ENCODE measurements around the gene MVD.
A peak's percentile ranks its signal among the peaks of the same experiment; 100 is the strongest.

MVD gene

DNA sequence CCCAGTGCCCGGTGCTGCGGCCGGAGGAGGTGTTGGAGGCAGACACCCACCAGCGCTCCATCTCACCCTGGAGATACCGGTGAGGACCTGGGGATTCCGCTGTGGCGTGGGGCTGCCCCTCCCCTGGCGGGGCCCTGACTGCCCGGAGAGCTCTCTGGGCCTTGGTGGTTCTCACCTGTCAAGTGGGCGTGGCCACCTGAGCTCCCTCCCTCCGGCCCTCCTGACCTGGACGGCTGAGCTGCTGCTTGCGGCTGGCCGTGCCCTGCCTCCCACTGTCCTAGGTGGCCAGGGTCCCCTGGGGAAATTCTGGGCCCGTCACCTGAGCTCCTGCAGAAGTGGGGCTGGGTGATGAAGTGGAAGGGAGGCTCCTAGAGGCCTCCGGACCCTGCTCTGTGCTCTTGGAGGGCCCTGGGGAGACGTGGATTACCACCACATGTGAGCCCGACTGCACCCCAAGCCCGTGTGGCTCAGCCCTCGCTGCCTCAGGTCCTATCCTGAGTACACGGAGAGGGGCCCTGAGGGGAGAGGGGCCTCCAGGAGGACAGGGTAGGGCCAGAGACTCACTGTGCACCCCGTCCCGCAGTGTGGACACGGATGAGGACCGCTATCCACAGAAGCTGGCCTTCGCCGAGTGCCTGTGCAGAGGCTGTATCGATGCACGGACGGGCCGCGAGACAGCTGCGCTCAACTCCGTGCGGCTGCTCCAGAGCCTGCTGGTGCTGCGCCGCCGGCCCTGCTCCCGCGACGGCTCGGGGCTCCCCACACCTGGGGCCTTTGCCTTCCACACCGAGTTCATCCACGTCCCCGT, 23.5 kb downstream of the MVD start:
- DNase-seq: no peak

DNA sequence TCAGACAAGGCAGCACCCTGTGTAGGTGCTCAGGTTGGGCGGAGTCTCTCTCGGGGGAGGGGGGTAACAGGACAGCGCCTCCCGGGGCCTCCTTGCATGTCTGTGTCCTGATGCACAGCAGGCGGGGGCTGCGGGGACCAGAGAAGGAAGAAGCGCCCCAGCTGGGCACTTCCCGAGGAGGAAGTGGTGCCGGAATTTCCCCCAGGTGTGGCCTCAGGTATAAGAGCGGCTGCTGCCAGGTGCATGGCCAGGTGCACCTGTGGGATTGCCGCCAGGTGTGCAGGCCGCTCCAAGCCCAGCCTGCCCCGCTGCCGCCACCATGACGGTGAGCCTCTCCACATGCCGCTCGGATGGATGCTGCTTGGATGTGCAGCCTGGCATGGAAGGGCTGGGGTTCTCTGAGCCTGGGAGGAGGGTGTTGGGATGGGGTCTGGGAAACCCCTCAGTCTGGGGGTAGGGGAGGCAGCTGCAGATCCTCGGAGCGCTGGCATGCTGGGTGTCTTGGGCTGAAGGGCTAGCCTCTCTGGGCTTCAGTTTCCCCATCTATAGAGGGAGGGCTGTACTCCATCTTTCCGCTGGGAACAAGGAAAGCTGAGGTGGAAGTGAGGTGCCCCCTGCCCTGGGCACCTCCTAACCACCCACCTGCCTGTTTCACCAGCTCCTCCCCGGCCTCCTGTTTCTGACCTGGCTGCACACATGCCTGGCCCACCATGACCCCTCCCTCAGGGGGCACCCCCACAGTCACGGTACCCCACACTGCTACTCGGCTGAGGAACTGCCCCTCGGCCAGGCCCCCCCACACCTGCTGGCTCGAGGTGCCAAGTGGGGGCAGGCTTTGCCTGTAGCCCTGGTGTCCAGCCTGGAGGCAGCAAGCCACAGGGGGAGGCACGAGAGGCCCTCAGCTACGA, 24.3 kb downstream of the MVD start, which contains the start of gene IL17C:
Gene IL17C, plus strand, starts transcription at position 250 of the 908 bp plus-strand sequence. Its CDS starts 70 bp downstream, at position 320.
- peak; percentile 71 for DNase-seq

DNA sequence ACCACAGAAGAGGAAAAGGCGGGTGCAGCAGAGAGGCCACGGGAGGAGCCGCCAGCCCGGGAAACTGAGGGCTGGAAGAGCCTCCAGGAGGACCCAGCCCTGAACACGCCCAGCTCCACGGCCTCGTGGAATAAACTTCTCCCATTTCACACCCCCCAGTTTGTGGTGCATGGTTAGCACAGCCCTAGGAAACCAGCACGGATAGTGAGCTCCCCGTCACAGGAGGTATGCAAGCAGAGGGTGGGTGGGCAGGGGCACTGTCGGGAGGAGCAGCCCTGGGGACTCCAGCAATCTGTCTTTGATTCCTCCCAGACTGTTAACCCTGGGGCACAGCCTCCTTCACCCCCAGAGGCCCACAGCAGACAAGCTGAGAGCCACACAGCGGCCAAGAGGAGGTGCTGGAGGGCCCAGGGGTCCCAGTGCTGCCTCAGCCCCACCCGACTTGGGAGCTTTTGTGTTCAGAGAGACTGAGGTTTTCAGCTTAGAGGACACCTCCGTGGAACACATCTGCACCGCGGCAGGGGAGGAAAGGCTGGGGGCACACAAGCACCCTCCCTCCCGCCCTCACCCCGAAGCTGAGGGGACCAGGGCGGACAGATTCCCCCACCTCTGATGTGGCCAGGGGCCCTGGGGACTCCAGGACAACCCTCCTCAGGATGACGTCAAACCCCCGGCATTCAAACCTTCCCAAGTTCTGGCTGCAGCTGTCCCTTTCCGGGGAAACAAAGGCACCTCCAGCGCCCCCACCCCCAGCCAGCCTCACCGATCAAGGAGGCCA, 26.2 kb downstream of the MVD start:
- DNase-seq: no peak

GRCh38 chr16:88635671-88636319, 27.1 kb downstream of the MVD start:
- DNase-seq: no peak

GRCh38 chr16:88634994-88635670, 27.8 kb downstream of the MVD start:
- DNase-seq: no peak

GRCh38 chr16:88634141-88634993, 28.5 kb downstream of the MVD start:
- no peak for DNase-seq

- DNase-seq: no peak
Measured at GRCh38 chr16:88633684-88634140, 29.2 kb downstream of the MVD start.

GRCh38 chr16:88632587-88632930, 30.3 kb downstream of the MVD start:
- DNase-seq: no peak

DNA sequence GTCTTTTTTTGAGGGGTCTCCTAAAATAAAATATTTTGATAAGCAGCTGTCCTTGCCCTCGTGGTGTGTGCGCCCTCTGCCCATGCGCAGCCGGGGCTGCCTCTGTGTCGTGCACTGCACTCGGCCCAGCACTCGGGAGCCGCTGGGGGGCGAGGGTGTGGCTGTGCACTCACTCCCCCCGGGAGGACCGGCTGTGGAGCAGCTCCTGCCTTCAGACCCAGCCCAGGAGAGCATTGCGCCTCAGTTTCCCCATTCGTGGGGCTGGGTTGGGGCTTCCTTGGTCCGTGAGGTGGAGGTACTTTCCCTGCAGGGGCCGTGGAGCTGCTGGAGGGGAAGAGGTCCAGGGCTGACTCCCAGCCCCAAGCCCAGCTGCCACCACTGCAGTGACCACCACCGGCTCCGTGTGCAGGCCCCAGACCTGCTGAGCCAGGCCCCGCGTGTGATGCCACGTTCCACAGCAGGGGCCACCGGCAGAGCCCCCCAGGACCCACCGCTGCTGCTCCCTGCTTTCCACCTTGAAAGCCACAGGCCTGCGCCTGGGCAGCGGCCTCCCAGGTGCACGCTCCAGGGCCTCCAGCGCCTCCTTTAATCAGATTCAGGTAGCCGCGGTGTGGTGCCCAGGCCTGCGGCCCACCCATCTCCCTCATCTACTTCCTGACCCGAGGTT, 30.8 kb downstream of the MVD start:
- DNase-seq: no peak

DNA sequence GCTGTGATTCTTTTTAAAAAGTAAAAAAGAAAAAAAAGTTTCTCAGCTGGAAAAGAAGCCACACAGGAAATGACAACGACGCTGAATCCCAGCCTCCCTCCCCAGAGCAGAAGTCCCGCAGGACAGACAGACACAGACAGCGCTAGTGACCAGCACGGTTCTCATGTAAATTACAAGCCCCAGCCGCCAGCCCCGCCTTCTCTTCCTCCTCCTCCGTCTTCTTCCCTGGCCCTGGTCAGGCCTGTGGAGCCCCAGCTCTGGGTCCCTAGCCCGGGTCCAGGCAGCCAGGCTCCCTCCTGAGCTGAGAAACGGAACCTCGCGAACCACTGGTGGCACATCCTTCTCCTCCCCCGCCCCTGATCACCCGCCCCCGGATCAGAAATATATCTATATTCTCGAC, 31.5 kb downstream of the MVD start:
- no peak for DNase-seq

DNA sequence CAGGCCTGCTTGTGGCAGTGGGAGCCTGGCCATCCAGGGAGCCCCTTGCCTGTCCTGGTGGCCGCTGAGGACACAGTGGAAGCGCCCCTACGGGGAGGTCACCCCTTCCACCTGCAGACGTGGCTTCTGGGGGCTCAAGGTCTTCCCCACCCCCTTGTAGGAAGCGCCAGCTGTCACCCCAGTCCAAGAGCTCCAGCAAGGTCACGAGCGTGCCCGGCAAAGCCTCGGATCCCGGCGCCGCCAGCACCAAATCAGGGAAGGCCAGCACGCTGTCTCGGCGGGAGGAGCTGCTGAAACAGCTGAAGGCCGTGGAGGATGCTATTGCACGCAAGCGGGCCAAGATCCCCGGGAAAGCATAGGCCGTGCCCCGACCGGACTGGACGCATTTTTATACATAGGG, 31.9 kb downstream of the MVD start:
- no peak for DNase-seq

- no peak for DNase-seq
Measured at GRCh38 chr16:88630433-88630832, 32.5 kb downstream of the MVD start.

- no peak for DNase-seq
Measured at GRCh38 chr16:88629835-88630234, 33.1 kb downstream of the MVD start.

GRCh38 chr16:88628512-88628974, 34.3 kb downstream of the MVD start:
- no peak for DNase-seq

- DNase-seq: no peak
Measured at GRCh38 chr16:88627531-88628411, 35.1 kb downstream of the MVD start.

DNA sequence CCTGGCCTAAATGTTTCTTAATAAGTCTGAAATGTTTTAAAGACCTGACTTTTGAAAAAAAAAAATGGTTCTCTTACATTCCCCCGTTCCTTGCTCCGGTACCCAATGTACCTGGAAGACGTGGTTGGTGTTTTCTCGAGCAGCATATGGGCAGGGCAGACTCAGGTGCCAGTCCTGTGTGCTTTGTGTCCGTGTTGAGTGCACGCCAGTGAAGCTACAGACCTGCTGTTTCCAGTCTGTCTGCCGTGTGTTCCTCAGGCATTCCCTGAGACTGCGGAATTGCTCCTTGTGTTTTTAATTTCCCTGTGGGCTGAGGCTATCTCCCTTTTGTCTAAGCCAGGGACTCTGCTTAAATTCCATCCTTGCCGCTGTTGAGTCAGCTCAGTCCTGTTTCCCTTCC, 36.2 kb downstream of the MVD start:
- no peak for DNase-seq

DNA sequence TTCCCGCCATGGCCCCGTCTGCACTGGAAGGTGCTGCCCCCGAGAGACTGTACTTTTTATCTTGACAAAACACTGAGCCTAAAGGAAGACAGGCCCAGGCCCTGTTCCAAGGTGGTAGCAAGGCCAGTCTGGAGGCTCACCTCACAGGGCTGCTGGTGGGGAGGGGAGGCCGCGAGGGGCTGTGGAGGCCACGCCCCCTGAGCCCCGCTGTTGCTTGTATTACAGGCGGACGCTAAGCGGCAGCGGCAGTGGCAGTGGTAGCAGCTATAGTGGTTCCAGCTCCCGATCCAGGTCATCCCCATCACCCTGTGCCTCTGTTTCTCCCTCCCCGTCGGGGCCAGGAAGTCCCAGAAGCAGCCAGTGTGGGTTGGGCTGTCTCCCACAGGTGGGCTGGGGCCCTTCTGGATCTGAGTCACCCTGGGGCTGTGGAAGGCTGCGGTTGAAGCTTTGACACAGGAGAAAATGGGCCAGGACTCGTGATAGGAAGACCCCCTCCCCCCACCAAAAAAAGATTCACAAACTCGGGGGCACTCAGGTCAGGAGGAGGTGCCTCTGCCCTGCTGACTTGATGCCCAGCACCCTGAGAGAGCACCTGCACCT, 37.8 kb downstream of the MVD start:
- no peak for DNase-seq

- DNase-seq: no peak
Measured at GRCh38 chr16:88624481-88624880, 38.4 kb downstream of the MVD start.

DNA sequence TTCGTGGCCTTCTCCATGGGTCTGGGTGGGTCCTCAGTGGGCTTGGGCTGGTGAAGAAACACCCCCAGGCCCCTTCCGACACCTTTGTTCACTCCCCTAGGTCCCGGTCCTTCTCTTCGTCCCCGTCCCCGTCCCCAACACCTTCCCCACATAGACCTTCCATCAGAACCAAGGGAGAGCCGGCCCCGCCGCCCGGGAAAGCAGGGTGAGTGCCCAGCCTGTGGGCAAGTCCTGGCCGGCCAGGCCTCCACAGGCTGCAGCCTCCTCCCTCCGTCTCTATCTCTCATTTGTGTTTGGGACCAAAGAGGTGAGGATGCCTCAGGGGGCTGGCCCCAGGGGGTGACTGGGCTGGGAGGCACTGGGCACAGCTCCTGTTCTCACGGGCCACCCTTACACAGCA, 39.0 kb downstream of the MVD start:
- DNase-seq: no peak
